Liver (tissue), 3 donors: Measurements from ENCODE around the gene HS1BP3.

Source experiments
- EGR1 ChIP-seq, 2 donors: IDR thresholded peaks; 2 replicates each; pipeline ENCODE4 v1.6.1; 2016 to 2018; ENCODE audit warnings: antibody characterized with exemption in 2 of 2, low read depth in 2 of 2
- FOXA1 ChIP-seq: IDR thresholded peaks from 2 replicates; pipeline ENCODE4 v1.6.1; 2016; ENCODE audit warnings: antibody characterized with exemption
- GABPA ChIP-seq, 2 donors: IDR thresholded peaks in 1 of 2; conservative IDR thresholded peaks in 1 of 2; 2 replicates each; pipeline ENCODE4 v1.6.1; 2016; ENCODE audit warnings: antibody characterized with exemption in 2 of 2, mild to moderate bottlenecking in 1 of 2, moderate library complexity in 1 of 2
- JUND ChIP-seq, 2 donors: IDR thresholded peaks; 2 replicates each; pipeline ENCODE4 v1.6.1; 2016; ENCODE audit warnings: antibody characterized with exemption in 2 of 2
- RAD21 ChIP-seq, 2 donors: IDR thresholded peaks; 2 replicates each; pipeline ENCODE4 v1.6.1; 2016; ENCODE audit warnings: antibody characterized with exemption in 2 of 2, mild to moderate bottlenecking in 2 of 2
- REST ChIP-seq: IDR thresholded peaks from 2 replicates; pipeline ENCODE4 v1.6.1; 2016; ENCODE audit warnings: antibody characterized with exemption, mild to moderate bottlenecking
- RXRA ChIP-seq, 2 donors: IDR thresholded peaks; 2 replicates each; pipeline ENCODE4 v1.6.1; 2017 to 2018; ENCODE audit warnings: antibody characterized with exemption in 2 of 2, mild to moderate bottlenecking in 1 of 2
- TAF1 ChIP-seq: conservative IDR thresholded peaks from 2 replicates; pipeline ENCODE4 v1.6.1; 2016; ENCODE audit warnings: antibody characterized with exemption, mild to moderate bottlenecking
- YY1 ChIP-seq: IDR thresholded peaks from 2 replicates; pipeline ENCODE4 v1.6.1; 2016; ENCODE audit warnings: antibody characterized with exemption, mild to moderate bottlenecking
- TF ChIP-seq, protein P1 (sequence below): fragments of 150-350 bp; IDR thresholded peaks from 2 replicates; pipeline ENCODE4 v1.5.1; 2017; ENCODE audit warnings: improper control_type of control experiment, low read depth, low read length; ENCODE audit not compliant: missing input control
- TF ChIP-seq, protein P2 (sequence below): IDR thresholded peaks from 2 replicates; pipeline ENCODE4 v1.6.1; 2016; ENCODE audit warnings: antibody characterized with exemption
- TF ChIP-seq, protein P3 (sequence below): IDR thresholded peaks from 2 replicates; pipeline ENCODE4 v1.6.1; 2016; ENCODE audit warnings: antibody characterized with exemption
- TF ChIP-seq, protein P4 (sequence below): IDR thresholded peaks from 2 replicates; pipeline ENCODE4 v1.6.1; 2016; ENCODE audit warnings: antibody characterized with exemption
- donor health status: healthy.
- donor health status: healthy.

- TF ChIP-seq, protein P1, sequence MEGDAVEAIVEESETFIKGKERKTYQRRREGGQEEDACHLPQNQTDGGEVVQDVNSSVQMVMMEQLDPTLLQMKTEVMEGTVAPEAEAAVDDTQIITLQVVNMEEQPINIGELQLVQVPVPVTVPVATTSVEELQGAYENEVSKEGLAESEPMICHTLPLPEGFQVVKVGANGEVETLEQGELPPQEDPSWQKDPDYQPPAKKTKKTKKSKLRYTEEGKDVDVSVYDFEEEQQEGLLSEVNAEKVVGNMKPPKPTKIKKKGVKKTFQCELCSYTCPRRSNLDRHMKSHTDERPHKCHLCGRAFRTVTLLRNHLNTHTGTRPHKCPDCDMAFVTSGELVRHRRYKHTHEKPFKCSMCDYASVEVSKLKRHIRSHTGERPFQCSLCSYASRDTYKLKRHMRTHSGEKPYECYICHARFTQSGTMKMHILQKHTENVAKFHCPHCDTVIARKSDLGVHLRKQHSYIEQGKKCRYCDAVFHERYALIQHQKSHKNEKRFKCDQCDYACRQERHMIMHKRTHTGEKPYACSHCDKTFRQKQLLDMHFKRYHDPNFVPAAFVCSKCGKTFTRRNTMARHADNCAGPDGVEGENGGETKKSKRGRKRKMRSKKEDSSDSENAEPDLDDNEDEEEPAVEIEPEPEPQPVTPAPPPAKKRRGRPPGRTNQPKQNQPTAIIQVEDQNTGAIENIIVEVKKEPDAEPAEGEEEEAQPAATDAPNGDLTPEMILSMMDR = no peak
- TF ChIP-seq EGR1 (IDR thresholded peaks at IDR 0.05; ENCODE audit: low read depth in 2 of 2) (peak in 1 of 2 donors; percentile 22), FOXA1 (no peak), GABPA (IDR thresholded peaks at IDR 0.05 in 1 of 2, conservative IDR thresholded peaks at IDR 0.05 in 1 of 2) (no peak), RAD21 (IDR thresholded peaks at IDR 0.05) (no peak), TAF1 (no peak), YY1 (no peak), REST (no peak), RXRA (IDR thresholded peaks at IDR 0.05) (peak; percentile 53 to 59), JUND (IDR thresholded peaks at IDR 0.05) (peak; percentile 34 to 47)
- TF ChIP-seq, protein P2, sequence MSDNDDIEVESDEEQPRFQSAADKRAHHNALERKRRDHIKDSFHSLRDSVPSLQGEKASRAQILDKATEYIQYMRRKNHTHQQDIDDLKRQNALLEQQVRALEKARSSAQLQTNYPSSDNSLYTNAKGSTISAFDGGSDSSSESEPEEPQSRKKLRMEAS = no peak
- TF ChIP-seq, protein P3, sequence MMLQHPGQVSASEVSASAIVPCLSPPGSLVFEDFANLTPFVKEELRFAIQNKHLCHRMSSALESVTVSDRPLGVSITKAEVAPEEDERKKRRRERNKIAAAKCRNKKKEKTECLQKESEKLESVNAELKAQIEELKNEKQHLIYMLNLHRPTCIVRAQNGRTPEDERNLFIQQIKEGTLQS = no peak
- TF ChIP-seq, protein P4, sequence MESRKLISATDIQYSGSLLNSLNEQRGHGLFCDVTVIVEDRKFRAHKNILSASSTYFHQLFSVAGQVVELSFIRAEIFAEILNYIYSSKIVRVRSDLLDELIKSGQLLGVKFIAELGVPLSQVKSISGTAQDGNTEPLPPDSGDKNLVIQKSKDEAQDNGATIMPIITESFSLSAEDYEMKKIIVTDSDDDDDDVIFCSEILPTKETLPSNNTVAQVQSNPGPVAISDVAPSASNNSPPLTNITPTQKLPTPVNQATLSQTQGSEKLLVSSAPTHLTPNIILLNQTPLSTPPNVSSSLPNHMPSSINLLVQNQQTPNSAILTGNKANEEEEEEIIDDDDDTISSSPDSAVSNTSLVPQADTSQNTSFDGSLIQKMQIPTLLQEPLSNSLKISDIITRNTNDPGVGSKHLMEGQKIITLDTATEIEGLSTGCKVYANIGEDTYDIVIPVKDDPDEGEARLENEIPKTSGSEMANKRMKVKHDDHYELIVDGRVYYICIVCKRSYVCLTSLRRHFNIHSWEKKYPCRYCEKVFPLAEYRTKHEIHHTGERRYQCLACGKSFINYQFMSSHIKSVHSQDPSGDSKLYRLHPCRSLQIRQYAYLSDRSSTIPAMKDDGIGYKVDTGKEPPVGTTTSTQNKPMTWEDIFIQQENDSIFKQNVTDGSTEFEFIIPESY = no peak
Observed at GRCh38 chr2:20687260-20687832, 36.4 kb upstream of the HS1BP3 start.
